HuH-7 (cell line): Measurements from ENCODE around the gene RAB3D.

Source experiments
- DNase-seq: peaks from one replicate; pipeline ENCODE4 v3.0.0; 2011; ENCODE audit warnings: low spot score

RAB3D gene

GRCh38 chr19:11295180-11295579, 44.3 kb downstream of the RAB3D start:
- DNase-seq: no peak

GRCh38 chr19:11293433-11294389, 45.7 kb downstream of the RAB3D start:
- peak; percentile 83 for DNase-seq

DNA sequence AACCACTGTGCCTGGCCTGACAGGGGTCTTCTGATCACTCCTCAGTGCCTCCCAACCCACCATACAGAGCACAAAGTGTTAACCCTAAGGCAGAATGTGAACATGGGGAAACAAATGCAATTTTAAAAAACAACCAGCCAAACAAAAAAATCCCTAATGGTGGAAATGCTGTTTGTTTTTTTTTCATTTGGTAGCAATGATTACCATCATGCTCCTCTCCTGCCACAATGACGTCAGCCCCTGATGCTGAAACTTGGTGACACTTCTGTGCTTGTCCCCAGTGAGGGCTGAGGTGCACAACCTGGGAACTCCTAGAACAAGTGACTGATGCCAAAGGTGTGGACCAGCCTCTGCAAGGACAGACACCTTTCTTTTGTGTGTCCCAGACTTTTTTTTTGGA, 47.5 kb downstream of the RAB3D start:
- no peak for DNase-seq

- DNase-seq: no peak
Observed at GRCh38 chr19:11291415-11291814, 48.0 kb downstream of the RAB3D start.

- DNase-seq: no peak
Observed at GRCh38 chr19:11290256-11290655, 49.2 kb downstream of the RAB3D start.

DNA sequence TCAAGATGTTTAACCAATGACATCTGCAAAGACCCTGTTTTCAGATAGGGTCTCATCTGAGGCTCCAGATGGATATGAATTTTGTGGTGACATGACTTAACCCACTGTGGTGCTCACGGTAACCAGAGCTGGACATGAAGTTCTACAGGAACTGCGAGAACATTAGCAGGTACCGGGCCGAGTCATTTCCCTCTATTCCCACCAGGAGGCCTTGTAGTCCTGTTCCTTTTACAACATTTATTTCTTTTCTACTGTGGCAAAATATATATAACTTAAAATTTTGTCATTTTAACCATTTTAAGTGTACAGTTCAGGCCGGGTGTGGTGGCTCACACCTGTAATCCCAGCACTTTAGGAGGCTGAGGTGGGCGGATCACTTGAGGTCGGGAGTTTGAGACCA, 51.1 kb downstream of the RAB3D start:
- DNase-seq: no peak

DNA sequence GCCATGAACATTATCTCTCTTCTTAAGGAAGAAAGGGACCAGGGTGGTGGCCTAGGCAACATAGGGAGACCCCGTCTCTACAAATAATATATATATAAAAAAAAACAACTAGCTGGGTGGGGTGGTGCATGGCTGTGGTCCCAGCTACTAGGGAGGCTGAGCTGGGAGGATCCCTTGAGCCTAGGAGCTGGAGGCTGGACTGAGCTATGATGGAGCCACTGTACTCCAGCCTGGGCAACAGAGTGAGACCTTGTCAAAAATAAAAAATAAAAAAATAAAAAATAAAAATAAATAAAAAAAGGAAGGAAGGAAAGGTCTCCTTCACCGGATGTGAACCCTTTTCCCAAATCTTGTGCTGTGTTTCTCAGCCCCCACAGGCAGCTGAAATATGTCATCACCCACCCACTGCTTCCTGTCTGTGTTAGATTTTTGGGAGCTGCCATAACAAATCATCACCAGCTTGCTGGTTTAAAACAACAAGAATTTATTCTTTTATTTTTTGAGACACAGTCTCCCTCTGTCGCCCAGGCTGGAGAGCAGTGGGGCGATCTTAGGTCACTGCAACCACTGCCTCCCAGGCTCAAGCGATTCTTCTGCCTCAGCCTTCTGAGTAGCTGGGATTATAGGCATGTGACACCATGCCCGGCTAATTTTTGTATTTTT, 53.0 kb downstream of the RAB3D start:
- no peak for DNase-seq

- no peak for DNase-seq
Observed at GRCh38 chr19:11284515-11284914, 54.9 kb downstream of the RAB3D start.

GRCh38 chr19:11281356-11282049, 58.0 kb downstream of the RAB3D start:
- DNase-seq: no peak

- DNase-seq: no peak
Observed at GRCh38 chr19:11279505-11280236, 59.8 kb downstream of the RAB3D start.

DNA sequence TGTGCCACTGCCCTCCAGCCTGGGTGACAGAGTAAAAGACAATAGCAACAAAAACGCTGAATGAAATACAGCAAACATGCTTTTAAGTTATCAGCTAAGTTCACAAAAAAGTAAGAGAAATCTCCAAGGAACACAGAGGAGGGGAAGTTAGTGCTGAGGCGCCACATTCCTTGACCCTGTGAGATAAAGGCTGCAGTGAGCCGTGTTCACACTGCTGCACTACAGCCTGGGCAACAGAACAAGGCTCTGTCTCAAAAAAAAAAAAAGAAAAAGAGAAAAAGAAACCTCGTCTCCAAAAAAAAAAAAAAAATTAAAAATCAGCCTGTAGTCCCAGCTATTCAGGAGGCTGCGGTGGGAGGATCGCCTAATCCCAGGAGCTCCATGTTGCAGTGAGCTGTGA, 60.8 kb downstream of the RAB3D start:
- no peak for DNase-seq

DNA sequence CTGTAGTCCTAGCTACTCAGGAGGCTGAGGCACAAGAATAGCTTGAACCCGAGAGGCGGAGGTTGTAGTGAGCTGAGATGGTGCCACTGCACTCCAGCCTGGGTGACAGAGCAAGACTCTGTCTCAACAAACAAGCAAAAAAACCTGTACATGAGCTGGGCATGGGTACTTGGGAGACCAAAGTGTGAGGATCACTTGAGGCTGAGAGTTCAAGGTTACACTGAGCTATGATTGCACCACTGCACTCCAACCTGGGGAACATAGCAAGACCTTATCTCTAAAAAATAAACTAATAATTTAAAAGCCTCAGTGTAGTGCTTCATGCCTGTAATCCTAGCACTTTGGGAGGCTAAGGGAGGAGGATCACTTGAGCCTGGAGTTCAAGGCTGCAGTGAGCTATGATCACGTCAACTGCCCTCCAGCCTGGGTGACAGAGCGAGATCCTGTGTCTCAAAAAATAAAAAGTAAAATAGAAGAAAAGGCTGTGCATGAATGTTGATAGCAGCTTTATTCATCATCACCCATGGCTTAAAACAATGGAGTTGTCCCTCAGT, 64.8 kb downstream of the RAB3D start:
- no peak for DNase-seq

DNA sequence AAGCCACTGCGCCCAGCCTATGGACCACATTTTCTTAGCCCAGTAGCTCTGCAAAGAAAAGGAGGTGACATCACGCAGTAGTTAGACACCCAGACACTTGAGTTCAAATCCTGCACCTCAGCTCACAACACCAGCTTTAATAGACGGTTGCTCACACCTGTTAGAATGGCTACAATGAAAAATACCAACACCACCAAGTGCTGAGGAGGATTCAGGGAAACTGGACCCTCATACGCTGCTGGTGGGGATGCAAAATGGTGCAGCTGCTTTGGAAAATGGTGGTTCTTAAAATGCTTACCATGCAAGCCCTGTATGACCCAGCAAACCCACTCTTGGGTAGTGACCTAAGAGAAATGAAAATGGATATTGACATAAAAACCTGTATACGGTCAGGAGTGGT, 65.5 kb downstream of the RAB3D start:
- no peak for DNase-seq

DNA sequence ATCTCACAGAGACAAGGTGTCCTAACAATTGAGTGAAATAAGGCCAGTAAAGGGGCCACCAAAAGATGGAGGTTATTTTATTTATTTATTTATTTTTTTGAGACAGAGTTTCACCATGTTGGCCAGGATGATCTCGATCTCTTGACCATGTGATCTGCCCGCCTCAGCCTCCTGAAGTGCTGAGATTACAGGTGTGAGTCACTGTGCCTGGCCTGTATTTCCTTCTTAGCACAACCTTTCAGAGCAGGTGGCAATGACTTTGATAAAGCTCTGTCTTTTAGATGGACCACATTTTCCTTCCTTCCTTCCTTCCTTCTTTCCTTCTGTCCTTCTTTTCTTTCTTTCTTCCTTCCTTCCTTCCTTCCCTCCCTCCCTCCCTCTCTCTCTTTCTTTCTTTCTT, 66.2 kb downstream of the RAB3D start:
- DNase-seq: no peak
